SK-N-SH (cell line): ENCODE measurements around the gene PHF20.
A peak's percentile ranks its signal among the peaks of the same experiment; 100 is the strongest.

Experiments
- CTCF ChIP-seq: fragments of 200-600 bp; sonication (generic); IDR thresholded peaks from 2 replicates; pipeline ENCODE4 v1.6.1; 2017; ENCODE audit warnings: antibody characterized with exemption, mild to moderate bottlenecking, moderate library complexity
- EP300 ChIP-seq, 2 experiments: IDR thresholded peaks; 2 replicates each; pipeline versions ENCODE4 v1.4.0 to v1.6.1; 2012; ENCODE audit warnings: borderline replicate concordance in 1 of 2, low read depth in 1 of 2, low read length in 1 of 2
- NRF1 ChIP-seq: IDR thresholded peaks from 2 replicates; pipeline ENCODE4 v1.6.1; 2012; ENCODE audit warnings: low read depth, mild to moderate bottlenecking, low read length
- POLR2AphosphoS5 ChIP-seq: IDR thresholded peaks from 2 replicates; pipeline ENCODE4 v1.6.1; 2012; ENCODE audit warnings: low read depth, low read length
- RFX5 ChIP-seq: IDR thresholded peaks from 2 replicates; pipeline ENCODE4 v1.6.1; 2012; ENCODE audit warnings: mild to moderate bottlenecking, improper control_type of control experiment, low read length

GRCh38 chr20:35886537-35886936 lies 114.7 kb downstream of the PHF20 start:
- TF ChIP-seq CTCF (no peak), RFX5 (no peak), EP300 (IDR thresholded peaks at IDR 0.05; ENCODE audit: borderline replicate concordance in 1 of 2, low read depth in 1 of 2, low read length in 1 of 2) (peak; percentile 40 to 99; a peak in 2 of 4 replicates), NRF1 (no peak), POLR2AphosphoS5 (peak; percentile 91)
